Esophagus squamous epithelium (tissue), 4 donors: ENCODE data around the gene IL17RB.

Experiments used
- CTCF ChIP-seq, 6 experiments: fragments of 450-650 bp in 4 of 6; fragments of 200-600 bp in 2 of 6; sonication (generic) in 2 of 6; IDR thresholded peaks; one replicate each; pipeline ENCODE4 v1.5.1; 2016 to 2019; ENCODE audit warnings: antibody characterized with exemption in 6 of 6, mild to moderate bottlenecking in 4 of 6, moderate library complexity in 4 of 6
- POLR2A ChIP-seq, 4 donors: fragments of 450-650 bp; IDR thresholded peaks; one replicate each; pipeline ENCODE4 v1.6.1; 2017; ENCODE audit warnings: antibody characterized with exemption in 4 of 4, mild to moderate bottlenecking in 4 of 4, moderate library complexity in 3 of 4

GRCh38 chr3:53850895-53851294 is 4.5 kb downstream of the IL17RB start:
- TF ChIP-seq CTCF (IDR thresholded peaks at IDR 0.05) (no peak), POLR2A (IDR thresholded peaks at IDR 0.05) (no peak)
